HG03354 (cell line): ENCODE results near the gene RSPO4.
A peak's percentile ranks its signal among the peaks of the same experiment; 100 is the strongest.
"Not testable (repeated sequence)": the region's sequence is repeated elsewhere in the genome, so short reads cannot be mapped to it uniquely, and the experiment has no call there.

ENCODE experiments used
- ATAC-seq: cut with Tn5 transposase; IDR thresholded peaks from one replicate; pipeline ENCODE4 v1.9.1; 2021; ENCODE audit warnings: mild to moderate bottlenecking; ENCODE audit not compliant: unreplicated experiment, poor library complexity, severe bottlenecking

Gene RSPO4

DNA sequence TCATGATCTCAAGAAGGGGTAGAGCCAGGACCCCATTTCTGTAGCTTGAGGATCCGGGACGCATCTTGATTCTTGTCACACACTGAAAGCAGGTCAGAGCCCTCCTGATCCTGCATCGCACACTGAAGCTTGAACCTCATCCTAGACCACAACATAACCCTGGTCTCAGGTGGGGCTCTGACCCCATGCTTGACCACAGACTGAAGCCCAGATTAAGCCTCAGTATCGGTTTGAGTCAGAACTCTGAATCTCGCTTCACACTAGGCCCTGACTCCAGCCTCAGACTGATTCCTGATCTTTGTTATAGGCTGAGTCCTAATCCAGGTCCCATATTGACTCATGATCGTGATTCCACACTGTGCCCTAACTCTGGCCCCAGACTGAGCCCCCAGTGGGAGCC, 8.5 kb upstream of the RSPO4 start:
- no peak for ATAC-seq

DNA sequence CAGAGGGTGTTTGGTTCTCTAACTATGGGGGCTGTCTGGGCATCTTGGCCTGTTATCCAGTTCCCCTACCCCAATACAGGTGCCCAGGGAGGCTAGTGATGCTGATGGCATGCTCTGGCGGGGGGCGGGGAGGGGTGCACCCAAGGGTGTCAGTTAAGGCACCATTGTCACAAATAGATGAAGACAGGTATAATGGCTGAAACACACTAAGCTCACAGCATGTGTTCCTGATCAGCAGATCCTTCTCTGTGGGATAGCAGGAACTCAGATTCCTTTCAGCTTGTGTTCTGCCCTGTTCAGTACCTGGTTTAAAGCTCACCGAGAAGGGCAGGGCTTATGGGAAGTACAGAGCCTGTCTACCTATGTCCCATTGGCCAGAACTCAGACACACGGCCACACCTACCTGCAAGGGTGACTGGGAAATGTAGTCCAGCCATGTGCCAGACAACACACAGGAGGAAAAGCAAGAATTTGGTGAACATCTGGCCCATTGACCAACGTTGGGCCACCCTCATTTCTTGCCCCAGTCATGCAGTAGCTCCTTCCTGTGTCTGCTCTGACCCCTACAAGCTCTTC, 3.4 kb upstream of the RSPO4 start:
- peak; percentile 53 for ATAC-seq

DNA sequence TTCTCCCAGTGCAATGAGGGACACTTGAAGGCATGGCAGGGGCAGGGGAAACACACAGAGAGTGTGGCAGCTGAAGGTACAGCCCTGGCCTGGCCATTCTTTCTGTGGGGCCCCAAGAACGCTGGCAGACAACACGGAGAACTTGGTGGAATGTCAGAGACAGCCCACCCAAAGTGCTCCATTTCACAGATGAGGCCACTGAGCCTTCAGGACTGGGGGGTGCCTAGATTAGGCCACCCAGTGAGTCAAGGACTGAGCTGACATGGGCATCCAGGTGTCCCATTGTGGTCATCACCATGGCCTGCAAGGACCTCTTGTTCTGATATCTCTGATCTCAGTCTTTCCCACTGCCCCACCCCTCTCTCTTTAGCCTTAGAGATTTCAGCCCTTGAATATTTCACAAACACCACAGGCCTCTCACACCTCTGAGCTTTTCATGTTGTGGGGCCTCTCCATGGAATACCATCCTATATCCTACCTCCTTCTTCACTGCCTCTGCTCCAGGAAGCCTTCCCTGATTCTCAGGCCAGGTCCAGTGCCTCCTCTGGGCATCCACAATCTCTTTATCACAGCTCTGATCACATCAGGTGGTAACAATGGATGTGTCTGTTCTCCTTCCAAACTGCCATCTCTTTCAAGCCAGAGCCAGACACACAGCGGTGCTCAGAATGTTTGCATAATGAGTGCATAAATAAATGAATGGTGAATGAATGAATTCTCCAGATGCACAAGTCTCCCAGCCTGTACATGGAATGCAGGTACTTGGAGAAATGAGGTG, 2.0 kb upstream of the RSPO4 start:
- no peak for ATAC-seq

DNA sequence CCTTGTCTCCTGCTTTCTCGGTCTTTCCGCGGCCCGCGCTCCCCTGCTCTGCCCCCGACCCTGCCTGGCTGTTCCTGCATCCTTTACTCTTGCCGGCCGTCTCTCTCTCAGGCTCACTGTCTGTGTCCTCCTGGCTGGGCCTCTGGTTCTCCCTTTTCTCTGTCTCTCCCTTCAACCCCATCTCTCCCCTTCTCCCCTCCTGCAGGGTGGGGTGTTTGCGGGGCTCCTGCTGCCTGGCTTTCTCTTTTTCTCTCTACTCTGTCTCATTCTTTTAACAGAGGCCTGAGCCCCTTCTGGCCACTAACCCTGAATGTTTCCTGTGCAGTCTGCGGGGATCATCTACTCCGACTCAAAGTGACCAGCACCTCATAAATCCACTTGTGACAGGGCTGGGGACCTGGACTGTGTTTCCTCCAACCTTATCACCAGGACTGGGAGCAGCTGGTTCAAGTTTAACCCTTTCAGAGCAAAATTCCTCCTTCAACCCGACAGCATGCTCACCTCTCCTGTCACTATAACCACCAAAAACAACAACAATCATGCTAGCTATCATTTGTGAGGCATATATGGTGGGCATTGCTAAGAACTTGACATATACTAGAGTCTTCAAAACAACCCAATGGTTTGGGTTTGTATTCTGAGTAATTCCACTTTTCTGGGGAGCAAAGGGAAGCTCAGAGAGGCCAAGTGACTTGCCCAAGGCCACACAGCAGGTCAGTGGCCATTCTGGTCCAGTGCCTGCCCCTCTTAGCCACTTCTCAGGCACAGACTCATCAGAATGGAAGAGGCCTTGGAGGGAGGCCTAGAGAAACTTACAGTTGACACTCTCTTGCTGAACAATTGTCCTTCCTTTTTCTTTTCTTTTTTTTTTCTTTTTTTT, 811 bp upstream of the RSPO4 start:
- no peak for ATAC-seq

DNA sequence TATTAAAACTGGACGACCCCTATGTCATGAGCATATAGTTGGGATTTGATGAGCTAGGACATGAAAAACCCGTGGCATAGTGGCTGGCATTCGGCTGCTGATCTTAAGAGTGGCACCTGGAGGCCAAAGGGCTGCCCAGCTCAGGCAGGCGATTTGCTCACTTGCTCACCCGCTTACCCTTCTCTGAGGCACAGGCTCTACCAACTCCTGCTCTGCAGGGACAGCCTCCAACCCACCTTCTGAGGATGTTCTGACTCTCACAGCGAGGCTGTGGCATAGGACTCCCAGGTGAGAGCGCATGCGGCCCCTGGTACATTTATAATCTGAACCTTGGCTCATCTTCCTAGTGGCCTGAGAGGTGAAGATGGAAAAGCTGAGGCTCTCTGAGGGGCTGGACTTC, 995 bp downstream of the RSPO4 start:
- no peak for ATAC-seq

DNA sequence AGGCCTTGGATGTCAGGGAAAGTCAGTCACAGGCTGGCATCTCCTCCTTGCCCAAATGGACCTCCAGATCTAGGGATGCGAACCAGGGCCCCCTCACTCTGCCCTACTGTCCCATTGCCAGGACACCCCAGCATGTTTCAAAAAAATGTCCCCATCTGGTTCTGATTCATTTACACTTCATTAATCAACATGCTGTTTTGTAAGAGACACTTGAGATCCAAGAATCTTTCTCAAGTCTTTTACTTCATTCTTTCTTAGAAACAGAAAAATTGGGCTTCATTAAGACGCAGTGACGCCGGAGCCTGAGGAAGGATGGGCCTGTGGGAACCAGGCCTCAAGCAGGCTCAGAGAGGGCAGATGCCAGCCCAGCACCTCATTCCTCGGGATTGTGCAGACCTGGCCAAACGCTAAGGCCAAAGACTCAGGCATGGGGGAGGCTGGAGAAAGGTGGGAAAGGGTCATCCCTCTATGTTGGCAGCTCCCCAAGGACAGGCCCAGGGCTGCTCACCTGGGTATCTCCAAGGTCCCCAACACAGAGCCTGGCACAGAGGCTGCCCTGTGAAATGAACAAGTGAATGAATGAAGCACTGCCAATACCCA, 3.8 kb downstream of the RSPO4 start:
- ATAC-seq, result no peak

DNA sequence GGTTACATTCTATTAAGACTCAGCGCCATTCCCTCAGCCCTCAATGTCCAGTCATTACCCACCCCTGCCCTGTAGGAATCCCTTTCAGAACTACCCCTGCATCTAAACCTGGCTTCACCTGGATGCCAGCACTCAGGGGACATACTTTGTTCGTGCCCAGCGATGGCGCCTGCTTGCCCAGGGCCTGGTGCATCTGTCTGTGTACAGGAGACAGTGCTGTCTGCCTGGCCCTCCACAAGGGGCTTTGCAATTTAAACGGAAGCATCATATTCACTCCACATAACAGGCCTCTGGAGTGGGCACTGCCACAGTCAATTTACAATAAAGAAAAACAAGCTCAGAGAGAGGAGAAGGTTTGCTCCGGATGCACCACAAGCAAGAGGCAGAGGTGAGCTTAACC, 4.6 kb downstream of the RSPO4 start:
- no peak for ATAC-seq

DNA sequence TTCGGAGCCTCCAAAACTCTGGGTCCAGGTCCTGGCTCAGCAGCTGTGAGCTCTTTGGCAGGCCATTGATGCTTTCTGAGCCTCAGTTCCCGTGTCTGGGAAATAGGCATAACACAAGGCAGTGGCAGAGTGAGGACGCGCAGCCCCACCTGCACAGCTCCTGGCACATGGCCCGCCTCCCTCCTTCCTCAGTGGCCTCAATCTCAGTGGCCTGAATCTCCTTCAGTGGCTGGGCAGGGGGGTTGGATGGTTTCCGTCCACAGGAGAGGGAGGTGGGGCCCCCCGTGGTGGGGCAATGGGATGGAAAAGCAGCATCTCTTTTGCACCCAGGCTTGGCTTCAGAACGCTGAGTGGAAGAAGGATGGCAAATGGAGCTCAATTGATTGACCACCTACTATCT, 5.1 kb downstream of the RSPO4 start:
- ATAC-seq, result no peak

DNA sequence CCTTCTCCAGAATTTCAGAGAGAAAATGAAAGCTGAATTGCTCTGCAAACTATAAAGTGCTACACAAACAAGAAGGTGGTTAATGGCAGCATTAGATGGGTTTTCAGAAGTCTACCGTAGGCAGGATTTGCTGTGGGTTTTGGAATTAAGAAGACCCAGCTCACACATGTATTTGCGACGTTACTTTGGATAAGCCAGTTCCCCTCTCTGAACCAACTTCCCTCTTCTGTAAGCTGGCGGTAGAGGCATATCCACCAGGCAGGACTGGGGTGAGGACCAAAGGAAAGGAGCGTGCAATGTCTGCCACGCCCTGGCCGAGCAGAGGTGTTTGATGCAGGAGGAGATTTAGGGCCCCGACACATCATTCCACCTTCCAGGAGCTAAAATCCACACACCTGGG, 6.9 kb downstream of the RSPO4 start:
- no peak for ATAC-seq

DNA sequence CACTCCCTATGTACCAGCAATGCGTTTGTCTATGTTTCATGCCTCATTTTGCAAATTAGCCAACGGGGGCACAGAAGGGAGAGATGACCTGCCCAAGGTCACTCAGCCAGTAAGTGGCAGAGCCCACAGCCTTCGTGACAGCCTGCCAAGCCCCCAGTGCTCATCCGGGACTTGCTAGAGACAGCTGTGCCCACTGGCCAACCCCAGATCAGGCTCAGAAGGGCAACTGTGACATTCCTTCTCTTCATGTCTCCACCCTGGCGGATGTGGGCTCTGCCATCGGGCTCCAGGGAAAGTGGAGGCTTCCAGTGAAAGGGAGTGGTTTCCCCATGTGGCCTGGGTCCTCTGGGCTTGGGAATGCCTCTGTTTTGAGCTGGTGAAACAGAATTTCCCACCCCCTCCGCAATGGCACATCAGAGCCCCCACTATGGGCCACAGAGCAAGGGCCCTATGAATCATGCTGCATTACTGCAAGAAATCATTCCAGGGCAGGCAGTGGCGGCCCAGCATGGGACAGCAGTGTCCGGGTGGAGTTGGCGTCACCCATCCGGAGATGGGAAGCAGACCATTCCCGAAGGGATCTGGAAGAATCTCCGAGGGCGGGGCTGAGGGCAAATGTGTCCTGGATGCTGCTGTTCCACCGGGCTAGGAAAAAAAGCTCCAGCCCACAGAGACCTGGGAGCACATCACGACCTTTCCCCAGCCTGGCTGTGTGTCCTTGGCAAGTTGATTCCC, 9.1 kb downstream of the RSPO4 start:
- no peak for ATAC-seq

DNA sequence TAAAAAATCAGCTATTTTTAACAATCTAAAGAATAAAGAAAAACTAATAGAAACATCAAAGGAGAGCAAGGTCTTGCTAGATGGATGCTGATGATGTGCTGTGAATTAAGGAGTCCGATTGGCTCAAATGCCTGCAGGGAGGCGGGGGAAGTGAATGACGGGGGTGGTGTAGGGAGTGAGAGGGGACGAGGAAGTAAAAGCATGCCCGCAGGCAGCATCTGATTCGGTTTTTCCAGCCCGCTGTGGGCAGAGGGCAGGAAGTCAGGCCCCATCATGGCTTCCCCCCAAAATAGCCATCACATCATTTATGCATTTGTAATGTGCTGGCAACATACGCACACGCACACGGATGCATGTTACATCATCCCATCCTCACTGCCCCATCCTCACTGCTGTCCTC, 10.3 kb downstream of the RSPO4 start:
- no peak for ATAC-seq

DNA sequence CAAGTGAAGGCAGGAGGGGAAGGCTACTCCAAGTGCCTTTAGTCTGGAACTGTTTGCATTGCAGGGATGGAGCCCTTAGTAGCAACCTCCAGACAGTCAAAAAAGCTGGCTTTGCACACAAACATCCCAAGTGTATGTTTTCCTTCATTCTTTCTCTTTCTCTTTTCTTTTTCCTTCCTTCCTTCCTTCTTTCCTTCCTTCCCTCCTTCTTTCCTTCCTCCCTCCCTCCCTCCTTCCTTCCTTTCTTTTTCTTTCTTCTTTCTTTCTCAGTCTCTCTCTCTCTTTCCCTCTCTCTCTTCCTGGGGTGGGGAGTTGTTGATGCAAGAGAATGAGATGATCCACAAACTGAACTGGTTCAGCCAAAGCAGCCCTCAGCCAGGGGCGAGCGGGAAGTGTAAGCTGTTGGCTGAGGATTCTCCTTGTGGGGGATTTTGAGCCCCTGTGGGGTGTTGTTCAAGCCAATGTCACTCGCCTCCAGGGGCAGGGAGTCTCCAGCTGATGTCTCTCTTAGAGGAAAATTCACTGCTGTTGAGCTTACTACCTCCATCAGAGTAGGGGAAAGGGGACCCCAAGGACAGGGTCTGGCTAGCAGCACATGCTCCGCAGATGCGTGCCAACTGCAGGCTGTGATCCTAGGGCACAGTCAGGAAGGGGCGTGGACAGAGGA, 11.7 kb downstream of the RSPO4 start:
- ATAC-seq, result no peak

DNA sequence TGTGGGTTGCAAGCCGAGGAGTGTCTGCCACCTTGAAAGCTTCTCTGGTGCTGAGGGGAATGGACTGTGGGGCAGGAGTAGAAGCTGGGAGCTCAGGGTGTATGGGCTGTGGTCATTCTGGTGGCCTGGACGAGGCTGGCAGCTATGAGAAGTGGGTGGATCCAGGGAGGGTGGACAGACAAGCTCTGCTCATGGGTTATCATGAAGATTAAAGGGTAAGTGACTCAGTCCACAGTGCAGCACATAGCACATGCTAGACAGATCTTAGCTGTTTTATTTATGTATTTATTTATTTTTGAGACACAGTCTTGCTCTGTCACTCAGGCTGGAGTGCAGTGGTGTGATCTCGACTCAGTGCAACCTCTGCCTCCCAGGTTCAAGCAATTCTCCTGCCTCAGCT, 13.8 kb downstream of the RSPO4 start:
- no peak for ATAC-seq

DNA sequence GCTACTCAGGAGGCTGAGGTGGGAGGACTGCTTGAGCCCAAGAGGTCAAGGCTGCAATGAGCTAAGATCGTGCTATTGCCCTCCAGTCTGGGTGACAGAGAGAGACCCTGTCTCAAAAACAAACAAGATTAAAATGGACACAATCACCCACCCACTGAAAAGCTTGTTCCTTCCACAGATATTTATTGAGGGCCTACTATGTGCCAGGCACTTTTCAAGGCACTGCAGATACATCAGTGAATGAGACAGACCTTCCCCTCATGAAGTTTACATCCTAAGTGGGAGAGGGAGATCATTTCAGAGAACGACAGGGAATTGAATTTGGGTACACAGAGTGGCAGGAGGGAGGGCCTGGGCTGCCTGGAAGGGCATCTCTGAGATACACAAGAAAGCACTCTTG, 14.4 kb downstream of the RSPO4 start:
- no peak for ATAC-seq

DNA sequence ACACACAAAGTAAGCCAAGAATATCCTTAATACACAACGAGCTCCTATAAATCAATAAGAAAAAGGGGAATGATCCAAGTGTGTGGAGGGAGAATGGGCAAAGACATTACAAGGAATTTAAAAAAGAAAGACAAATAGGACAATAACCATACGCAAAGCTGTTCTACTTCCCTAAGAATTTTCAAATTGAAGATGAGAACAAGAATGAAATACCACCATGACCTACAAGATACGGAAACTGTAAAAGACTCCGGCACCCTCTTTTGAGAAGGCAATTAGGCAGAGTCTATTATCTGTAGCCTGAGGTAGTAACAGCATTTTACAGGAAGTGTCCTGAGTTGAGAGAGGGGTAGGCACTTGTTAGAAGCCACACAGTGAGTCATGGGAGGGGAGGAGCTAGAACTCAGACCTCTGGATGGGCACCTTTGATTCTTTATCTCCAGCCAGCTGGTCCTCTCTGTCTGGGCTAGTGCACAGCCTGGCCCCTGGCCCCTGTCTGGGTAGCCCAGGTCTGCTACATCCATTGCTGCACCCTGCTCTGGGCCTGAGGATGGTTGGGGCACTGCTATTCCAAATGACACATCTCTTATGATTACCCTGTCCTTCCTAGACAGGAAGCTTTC, 15.3 kb downstream of the RSPO4 start:
- no peak for ATAC-seq

DNA sequence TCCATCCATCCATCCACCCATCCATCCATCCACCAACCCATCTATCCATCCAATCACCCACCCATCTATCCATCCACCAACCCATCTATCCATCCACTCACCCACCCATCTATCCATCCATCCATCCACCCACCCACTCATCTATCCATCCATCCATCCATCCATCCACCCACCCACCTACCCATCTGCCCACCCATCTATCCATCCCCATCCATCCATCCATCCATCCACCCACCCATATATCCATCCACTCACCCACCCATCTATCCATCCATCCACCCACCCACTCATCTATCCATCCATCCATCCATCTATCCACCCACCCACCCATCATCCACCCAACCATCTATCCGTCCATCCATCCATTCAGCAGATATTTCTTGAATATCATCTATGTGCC, 17.1 kb downstream of the RSPO4 start:
- not testable (repeated sequence) for ATAC-seq

DNA sequence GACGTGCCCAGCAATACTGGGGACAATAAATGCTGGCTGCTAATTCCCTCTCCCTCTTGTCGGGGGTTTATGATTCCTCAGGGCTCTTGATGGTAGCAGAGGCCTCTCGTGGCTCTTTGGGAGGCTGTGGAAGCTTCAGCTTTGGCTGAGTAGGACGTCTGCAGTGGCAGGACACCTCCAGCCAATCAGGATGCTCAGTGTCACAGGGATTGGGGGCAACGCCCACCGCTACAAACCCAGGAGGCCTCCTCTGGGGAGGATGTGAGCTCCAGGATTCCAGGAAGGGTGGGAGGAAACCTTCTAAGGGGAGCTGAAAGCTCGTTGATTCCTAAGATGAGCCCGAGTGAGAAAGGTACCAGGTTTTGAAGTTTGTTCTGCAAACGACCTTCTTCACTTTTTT, 19.4 kb downstream of the RSPO4 start:
- no peak for ATAC-seq

DNA sequence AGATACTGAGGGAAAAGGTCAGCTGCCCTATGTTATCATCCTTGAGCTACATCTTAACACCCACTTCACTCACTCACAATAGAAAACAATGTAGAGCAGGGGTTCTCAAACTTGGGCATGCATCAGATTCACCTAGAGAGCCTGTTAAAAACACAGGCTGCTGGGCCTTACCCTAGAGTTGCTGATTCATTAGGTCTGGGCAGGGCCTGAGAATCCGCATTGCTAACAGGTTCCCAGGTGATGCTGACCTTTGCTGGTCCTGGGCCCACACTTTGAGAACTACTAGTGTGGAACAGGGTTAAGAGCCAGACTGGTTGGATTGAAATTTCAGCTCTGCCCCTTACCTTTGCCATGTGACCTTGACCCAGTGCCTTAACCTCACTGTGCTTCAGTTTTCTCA, 25.1 kb downstream of the RSPO4 start:
- no peak for ATAC-seq

DNA sequence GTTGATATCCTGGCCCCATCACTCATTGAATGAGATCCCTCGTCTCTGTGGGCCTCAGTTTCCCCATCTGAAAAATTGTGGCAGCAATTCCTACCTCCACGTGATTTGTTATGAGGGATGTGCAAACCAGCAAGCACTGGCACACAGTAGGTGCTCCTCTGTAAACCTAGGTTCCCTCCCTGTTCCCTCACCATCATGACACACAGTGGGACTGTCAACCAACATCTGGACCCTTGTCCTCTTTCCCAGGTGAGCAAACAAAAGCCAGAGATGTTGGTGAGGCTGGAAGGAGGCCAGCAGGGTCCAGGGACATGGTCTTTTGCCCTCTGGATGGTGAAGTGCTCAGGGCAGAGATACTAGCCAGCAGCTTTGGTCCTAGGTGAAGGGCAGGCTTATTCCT, 26.1 kb downstream of the RSPO4 start:
- no peak for ATAC-seq
